ENCODE data around the gene SCAMP1. TPM values are rescaled to one million over a fixed set of nuclear protein-coding genes. Genes with fewer than 3 reads are reported as not detected.

SCAMP1 gene
- total RNA-seq, 6 experiments from 2014 or later = 10.4 to 18.4 (median 11.1) TPM

DNA sequence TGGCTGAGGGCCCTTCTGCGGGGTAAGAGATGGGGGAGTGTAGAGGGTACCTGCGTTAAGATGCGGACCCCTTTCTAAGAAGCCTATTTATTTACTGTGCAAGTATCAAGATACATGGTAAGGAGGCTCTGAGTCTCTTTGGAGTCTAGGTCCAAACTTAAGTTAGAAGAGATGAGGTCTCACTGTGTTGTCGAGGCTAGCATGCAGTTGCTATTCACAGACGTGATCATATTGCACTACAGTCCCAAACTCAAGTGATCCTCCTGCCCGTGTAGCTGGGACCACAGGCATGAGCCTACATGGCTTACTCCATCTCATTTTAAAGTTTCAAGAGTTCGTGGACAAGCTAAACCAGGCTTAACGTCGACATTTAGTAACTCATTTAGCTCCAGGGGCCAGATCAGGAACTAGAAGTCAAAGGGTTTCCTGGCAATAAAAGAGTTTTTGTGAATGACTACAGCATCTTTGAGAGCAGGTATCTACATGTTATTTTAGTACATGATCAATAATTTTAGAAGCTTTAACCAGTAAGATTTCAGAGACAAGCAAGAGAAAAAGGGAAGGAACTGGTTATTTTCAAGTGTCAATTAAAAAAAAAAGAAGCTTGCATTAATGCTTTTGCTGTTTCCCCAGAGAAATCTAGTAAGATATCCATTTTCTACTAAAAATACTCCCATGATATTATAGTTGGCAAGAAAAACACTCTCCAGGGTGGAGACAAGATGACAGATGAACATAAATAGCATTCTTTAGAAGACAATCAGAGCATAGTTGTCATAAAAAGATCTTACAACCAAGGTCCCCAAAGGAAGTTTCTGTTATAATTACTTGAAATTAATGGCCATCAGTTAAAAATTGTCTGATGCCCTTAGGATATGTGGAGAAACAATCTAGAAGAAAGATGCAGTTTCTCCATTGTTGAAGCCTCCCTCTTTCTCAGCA lies 141.3 kb downstream of the SCAMP1 start:
- 52% methylated on average over 8 of the region's 9 CpGs for WGBS (ENCODE audit: insufficient coverage, low coverage, low lambda C conversion rate, missing lambda C conversion rate)
- H3K27ac ChIP-seq = no peak overlapping the region
- TF ChIP-seq, protein P1, sequence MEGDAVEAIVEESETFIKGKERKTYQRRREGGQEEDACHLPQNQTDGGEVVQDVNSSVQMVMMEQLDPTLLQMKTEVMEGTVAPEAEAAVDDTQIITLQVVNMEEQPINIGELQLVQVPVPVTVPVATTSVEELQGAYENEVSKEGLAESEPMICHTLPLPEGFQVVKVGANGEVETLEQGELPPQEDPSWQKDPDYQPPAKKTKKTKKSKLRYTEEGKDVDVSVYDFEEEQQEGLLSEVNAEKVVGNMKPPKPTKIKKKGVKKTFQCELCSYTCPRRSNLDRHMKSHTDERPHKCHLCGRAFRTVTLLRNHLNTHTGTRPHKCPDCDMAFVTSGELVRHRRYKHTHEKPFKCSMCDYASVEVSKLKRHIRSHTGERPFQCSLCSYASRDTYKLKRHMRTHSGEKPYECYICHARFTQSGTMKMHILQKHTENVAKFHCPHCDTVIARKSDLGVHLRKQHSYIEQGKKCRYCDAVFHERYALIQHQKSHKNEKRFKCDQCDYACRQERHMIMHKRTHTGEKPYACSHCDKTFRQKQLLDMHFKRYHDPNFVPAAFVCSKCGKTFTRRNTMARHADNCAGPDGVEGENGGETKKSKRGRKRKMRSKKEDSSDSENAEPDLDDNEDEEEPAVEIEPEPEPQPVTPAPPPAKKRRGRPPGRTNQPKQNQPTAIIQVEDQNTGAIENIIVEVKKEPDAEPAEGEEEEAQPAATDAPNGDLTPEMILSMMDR (IDR thresholded peaks at IDR 0.05) = no peak
- no peak for TF ChIP-seq POLR2A (IDR thresholded peaks at IDR 0.05)

GRCh38 chr5:78503958-78504653 lies 143.7 kb downstream of the SCAMP1 start:
- no peaks in the 10 kb centered on the region for H3K27me3 ChIP-seq
- no peaks in the 10 kb centered on the region for H3K4me1 ChIP-seq
- peak overlapping the region in 1 of 3 donors; percentile 61 for H3K27ac ChIP-seq
- no peak for ATAC-seq
- no peaks in the 10 kb centered on the region for H3K9me3 ChIP-seq
- H3K36me3 ChIP-seq = no peaks in the 10 kb centered on the region
- intact Hi-C loops (cut with DNase I) = no loop called here
- DNase-seq = no peak
- H3K4me3 ChIP-seq = no peak overlapping the region
- TF ChIP-seq, protein P1 (IDR thresholded peaks at IDR 0.05) = no peak
- TF ChIP-seq POLR2A (IDR thresholded peaks at IDR 0.05) = no peak
- WGBS (ENCODE audit: insufficient coverage, low coverage, low lambda C conversion rate, missing lambda C conversion rate) = 70% methylated on average over 2 of the region's 4 CpGs

More for the DNA sequence above, 141.3 kb downstream of the SCAMP1 start:
- ATAC-seq (no peak), DNase-seq (no peak)
- intact Hi-C loops (cut with DNase I) = no loop called here
- H3K36me3 ChIP-seq = no peaks in the 10 kb centered on the region
- H3K27me3 ChIP-seq = no peaks in the 10 kb centered on the region
- H3K4me1 ChIP-seq = peaks cover 0 to 6% (median 0%) of the 10 kb centered on the region in 4 donors
- no peak overlapping the region for H3K4me3 ChIP-seq
- H3K9me3 ChIP-seq = no peaks in the 10 kb centered on the region

DNA sequence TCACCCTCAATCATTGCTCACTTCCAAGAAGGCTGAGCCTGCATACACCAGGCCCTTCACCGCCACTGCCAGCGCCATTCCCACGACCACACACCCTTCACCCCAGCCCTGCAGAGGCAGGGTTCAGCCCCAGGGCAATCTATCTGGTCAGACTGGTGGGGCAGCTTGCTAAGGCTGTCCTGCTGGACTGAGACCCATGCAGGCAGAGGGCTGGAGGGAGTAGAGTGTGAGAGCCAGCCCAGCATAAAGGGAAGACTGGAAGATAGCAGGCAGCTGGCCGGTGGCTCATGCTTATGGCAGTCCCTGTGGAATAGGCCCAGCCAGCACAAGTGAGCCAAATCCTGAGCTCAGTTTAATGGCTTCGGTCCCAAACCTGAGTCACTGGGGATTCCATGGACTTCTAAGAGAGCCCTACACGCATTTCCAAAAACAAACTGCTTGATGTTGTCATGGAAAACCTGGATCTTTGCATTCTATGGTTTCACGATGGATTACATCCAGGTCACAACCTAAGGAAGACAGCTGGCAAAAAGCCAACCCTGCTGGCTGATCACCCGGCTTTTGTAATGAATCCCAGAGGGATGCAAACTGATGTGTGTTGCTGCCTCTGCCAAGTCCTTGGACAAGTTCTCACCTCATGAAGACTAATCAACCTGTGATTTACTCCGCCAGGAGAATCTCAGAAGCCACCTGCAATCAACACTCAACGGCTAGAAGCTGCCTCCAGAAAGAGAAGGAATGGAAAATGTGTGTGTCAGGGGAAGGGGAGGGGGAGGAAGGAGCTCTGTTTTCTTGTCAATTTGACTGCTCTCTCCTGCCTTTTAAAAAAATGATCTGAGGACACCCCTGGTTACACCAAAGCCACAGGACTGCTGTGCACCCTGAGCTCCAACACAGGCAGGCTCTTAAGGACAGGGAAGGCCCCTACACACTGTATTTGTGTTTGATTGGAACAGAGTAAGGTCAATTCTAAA lies 144.6 kb downstream of the SCAMP1 start:
- 36% methylated on average over 8 of the region's 10 CpGs for WGBS (ENCODE audit: insufficient coverage, low coverage, low lambda C conversion rate, missing lambda C conversion rate)
- ATAC-seq (peak; percentile 66 to 86 (median 78)), DNase-seq (peak in 1 of 3 donors; percentile 63)
- H3K4me3 ChIP-seq = no peak overlapping the region
- H3K9me3 ChIP-seq = no peaks in the 10 kb centered on the region
- intact Hi-C loops (cut with DNase I) = no loop called here
- TF ChIP-seq, protein P1 (IDR thresholded peaks at IDR 0.05) = no peak
- no peak for TF ChIP-seq POLR2A (IDR thresholded peaks at IDR 0.05)
- H3K36me3 ChIP-seq = no peaks in the 10 kb centered on the region
- H3K27ac ChIP-seq = peak overlapping the region in 2 of 3 donors; percentile 19 to 61
- peaks cover 0 to 4% (median 0%) of the 10 kb centered on the region in 4 donors for H3K4me1 ChIP-seq
- no peaks in the 10 kb centered on the region for H3K27me3 ChIP-seq

- TF ChIP-seq, protein P1 (IDR thresholded peaks at IDR 0.05) = no peak
- no peak for TF ChIP-seq POLR2A (IDR thresholded peaks at IDR 0.05)
- peaks cover 0 to 11% (median 0%) of the 10 kb centered on the region in 4 donors for H3K4me1 ChIP-seq
- no peak overlapping the region for H3K27ac ChIP-seq
- no peak for ATAC-seq
- H3K9me3 ChIP-seq = no peaks in the 10 kb centered on the region
- DNase-seq = no peak
- no peaks in the 10 kb centered on the region for H3K27me3 ChIP-seq
- no peak overlapping the region for H3K4me3 ChIP-seq
- no peaks in the 10 kb centered on the region for H3K36me3 ChIP-seq
- WGBS (ENCODE audit: insufficient coverage, low coverage, low lambda C conversion rate, missing lambda C conversion rate) = 53% methylated on average over 2 of the region's 2 CpGs
- intact Hi-C loops (cut with DNase I) = no loop called here
Measured at GRCh38 chr5:78505860-78506259, 145.4 kb downstream of the SCAMP1 start.

All from right lobe of liver (tissue), 6 donors.